ENCODE results near the gene BUD23. TPM values are rescaled to one million over a fixed set of nuclear protein-coding genes. Genes with fewer than 3 reads are reported as not detected.

The BUD23 gene
- total RNA-seq, 1 experiment from 2014 or later = 124 TPM

GRCh38 chr7:73715648-73716317 lies 32.4 kb downstream of the BUD23 start:
- no peak overlapping the region for H2AFZ ChIP-seq (ENCODE audit: low read length)
- no peaks in the 10 kb centered on the region for H3K9me2 ChIP-seq (replicated peaks; ENCODE audit: low read length)
- BruUV-seq (replicated peaks) = no TSS peak
- no peaks in the 10 kb centered on the region for H3K9me3 ChIP-seq (ENCODE audit: low read length)
- H3K4me1 ChIP-seq (ENCODE audit: insufficient read depth, low read length) = peaks cover 53% of the 10 kb centered on the region
- peak overlapping the region; percentile 100 for H3K27ac ChIP-seq (ENCODE audit: low read length)
- peak overlapping the region; percentile 95 for H3K4me3 ChIP-seq (ENCODE audit: low read length)
- peaks cover 39% of the 10 kb centered on the region for H3K36me3 ChIP-seq (ENCODE audit: low read depth, low read length)
- peak; percentile 98 for DNase-seq
- ChIA-PET POLR2A (ENCODE audit: unreplicated experiment) (interaction anchor here (0.6 to 4.9 kb wide), 4 partner anchors 10 to 597 kb away, joined by 3 to 90 read pairs (median 4); no protein-coding TSS in a partner anchor), CTCF (no interaction called here)
- H3F3A ChIP-seq (ENCODE audit: low read length, unreplicated experiment) = peaks cover 11% of the 10 kb centered on the region
- H3K27me3 ChIP-seq (ENCODE audit: low read length) = no peaks in the 10 kb centered on the region
- H4K20me1 ChIP-seq (ENCODE audit: low read length) = peaks cover 43% of the 10 kb centered on the region
- intact Hi-C loops (cut with micrococcal nuclease) = loop anchor here (1.0 to 5.0 kb wide), 2 partner anchors 8 to 48 kb away; partner anchors contain the start of gene VPS37D
- peaks cover 88% of the 10 kb centered on the region for H3K79me2 ChIP-seq (ENCODE audit: low read length)
- TF ChIP-seq EZH2phosphoT487 (IDR thresholded peaks at IDR 0.05; ENCODE audit: borderline replicate concordance, low read length) (no peak), EZH2 (IDR thresholded peaks at IDR 0.05; ENCODE audit: low read length, unreplicated experiment) (no peak)
- TF ChIP-seq, protein P1, sequence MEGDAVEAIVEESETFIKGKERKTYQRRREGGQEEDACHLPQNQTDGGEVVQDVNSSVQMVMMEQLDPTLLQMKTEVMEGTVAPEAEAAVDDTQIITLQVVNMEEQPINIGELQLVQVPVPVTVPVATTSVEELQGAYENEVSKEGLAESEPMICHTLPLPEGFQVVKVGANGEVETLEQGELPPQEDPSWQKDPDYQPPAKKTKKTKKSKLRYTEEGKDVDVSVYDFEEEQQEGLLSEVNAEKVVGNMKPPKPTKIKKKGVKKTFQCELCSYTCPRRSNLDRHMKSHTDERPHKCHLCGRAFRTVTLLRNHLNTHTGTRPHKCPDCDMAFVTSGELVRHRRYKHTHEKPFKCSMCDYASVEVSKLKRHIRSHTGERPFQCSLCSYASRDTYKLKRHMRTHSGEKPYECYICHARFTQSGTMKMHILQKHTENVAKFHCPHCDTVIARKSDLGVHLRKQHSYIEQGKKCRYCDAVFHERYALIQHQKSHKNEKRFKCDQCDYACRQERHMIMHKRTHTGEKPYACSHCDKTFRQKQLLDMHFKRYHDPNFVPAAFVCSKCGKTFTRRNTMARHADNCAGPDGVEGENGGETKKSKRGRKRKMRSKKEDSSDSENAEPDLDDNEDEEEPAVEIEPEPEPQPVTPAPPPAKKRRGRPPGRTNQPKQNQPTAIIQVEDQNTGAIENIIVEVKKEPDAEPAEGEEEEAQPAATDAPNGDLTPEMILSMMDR (conservative IDR thresholded peaks at IDR 0.05; ENCODE audit: low read depth, low read length) = no peak
- H3K4me2 ChIP-seq (ENCODE audit: low read length) = peak overlapping the region; percentile 99
- H3K9ac ChIP-seq (ENCODE audit: low read length) = peak overlapping the region; percentile 100
- ATAC-seq = peak; percentile 74

GRCh38 chr7:73716318-73716890 lies 33.0 kb downstream of the BUD23 start:
- BruUV-seq (replicated peaks) = TSS peak; percentile 41
- Histone ChIP-seq H2AFZ (ENCODE audit: low read length) (no peak overlapping the region), H3K9me2 (replicated peaks; ENCODE audit: low read length) (no peaks in the 10 kb centered on the region), H3F3A (ENCODE audit: low read length, unreplicated experiment) (peaks cover 11% of the 10 kb centered on the region), H3K4me1 (ENCODE audit: insufficient read depth, low read length) (peaks cover 58% of the 10 kb centered on the region), H3K27ac (ENCODE audit: low read length) (peak overlapping the region; percentile 100), H3K9ac (ENCODE audit: low read length) (peak overlapping the region; percentile 100), H3K4me2 (ENCODE audit: low read length) (peak overlapping the region; percentile 99), H4K20me1 (ENCODE audit: low read length) (peaks cover 37% of the 10 kb centered on the region), H3K36me3 (ENCODE audit: low read depth, low read length) (peaks cover 39% of the 10 kb centered on the region), H3K9me3 (ENCODE audit: low read length) (no peaks in the 10 kb centered on the region), H3K27me3 (ENCODE audit: low read length) (no peaks in the 10 kb centered on the region), H3K79me2 (ENCODE audit: low read length) (peaks cover 82% of the 10 kb centered on the region), H3K4me3 (ENCODE audit: low read length) (peak overlapping the region; percentile 95)
- intact Hi-C loops (cut with micrococcal nuclease) = loop anchor here (5.0 kb wide), 1 partner anchor 49 kb away; the partner anchor contains the start of gene VPS37D
- ChIA-PET CTCF (no interaction called here), POLR2A (ENCODE audit: unreplicated experiment) (interaction anchor here (0.6 to 4.9 kb wide), 4 partner anchors 10 to 596 kb away, joined by 3 to 90 read pairs (median 4); no protein-coding TSS in a partner anchor)
- DNase-seq (no peak), ATAC-seq (no peak)
- TF ChIP-seq, protein P1 (conservative IDR thresholded peaks at IDR 0.05; ENCODE audit: low read depth, low read length) = no peak
- TF ChIP-seq EZH2phosphoT487 (IDR thresholded peaks at IDR 0.05; ENCODE audit: borderline replicate concordance, low read length) (no peak), EZH2 (IDR thresholded peaks at IDR 0.05; ENCODE audit: low read length, unreplicated experiment) (no peak)

Data from PC-3 (cell line).